Activated CD4-positive, alpha-beta T cell treated with anti-CD3 and anti-CD28 coated beads for 4 hours (primary cell): Measurements from ENCODE around the gene ACOT8.
A peak's percentile ranks its signal among the peaks of the same experiment; 100 is the strongest.
"Not testable (repeated sequence)": the region's sequence is repeated elsewhere in the genome, so short reads cannot be mapped to it uniquely, and the experiment has no call there.

Source experiments
- DNase-seq, 2 donors: peaks; one replicate each; pipeline ENCODE4 v3.0.0-alpha.2; 2020

ACOT8 gene

DNA sequence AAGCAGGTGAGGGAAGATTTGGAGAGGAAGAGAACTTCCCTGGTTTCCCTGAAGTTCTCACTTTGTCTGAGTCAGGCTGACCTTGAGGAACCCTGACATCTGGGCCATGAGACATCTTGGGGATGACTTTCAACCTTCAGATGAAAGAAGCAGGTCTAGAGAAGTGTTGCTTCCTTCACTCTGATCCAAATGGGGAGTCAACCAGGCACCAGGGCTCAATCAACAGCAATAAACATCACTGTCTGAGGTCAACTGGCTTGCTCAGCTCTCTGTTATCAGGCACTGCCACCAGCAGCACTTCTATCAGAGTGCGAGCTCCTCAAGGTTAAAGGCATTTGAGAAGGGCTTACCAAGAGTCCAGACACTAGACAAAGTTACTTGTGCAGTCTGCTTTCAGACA is 6.3 kb downstream of the ACOT8 start:
- no peak for DNase-seq

- no peak for DNase-seq
These were observed 7.0 kb downstream of the ACOT8 start for GRCh38 chr20:45850238-45850637.

DNA sequence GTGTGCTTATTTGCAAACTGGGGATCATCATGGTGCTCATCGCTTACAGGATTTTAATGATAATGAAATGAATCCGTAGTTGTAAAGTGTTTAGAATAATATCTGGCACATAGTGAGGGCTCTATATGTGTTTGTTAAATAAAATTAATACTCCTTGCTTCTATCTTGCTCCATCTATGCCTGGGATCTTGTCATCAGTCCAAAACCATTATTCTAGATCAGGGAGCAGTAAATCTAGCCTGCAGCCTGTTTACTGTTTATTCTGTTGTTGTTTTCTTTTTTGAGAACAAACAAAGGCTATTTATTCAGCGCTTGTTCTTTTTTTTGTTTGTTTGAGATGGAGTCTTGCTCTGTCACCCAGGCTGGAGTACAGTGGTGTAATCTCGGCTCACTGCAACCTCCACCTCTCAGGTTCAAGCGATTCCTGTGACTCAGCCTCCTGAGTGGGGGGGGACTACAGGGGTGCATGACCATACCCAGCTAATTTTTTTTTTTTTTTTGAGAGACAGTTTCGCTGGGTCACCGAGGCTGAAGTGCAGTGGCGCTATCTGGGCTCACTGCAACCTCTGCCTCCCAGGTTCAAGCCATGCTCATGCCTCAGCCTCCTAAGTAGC is 8.1 kb downstream of the ACOT8 start:
- DNase-seq = no peak

- no peak for DNase-seq
These were observed 8.8 kb downstream of the ACOT8 start for GRCh38 chr20:45848421-45848820.

GRCh38 chr20:45845452-45845851 is 11.7 kb downstream of the ACOT8 start:
- no peak for DNase-seq

- no peak for DNase-seq
These were observed 13.7 kb downstream of the ACOT8 start for GRCh38 chr20:45843506-45843905.

DNA sequence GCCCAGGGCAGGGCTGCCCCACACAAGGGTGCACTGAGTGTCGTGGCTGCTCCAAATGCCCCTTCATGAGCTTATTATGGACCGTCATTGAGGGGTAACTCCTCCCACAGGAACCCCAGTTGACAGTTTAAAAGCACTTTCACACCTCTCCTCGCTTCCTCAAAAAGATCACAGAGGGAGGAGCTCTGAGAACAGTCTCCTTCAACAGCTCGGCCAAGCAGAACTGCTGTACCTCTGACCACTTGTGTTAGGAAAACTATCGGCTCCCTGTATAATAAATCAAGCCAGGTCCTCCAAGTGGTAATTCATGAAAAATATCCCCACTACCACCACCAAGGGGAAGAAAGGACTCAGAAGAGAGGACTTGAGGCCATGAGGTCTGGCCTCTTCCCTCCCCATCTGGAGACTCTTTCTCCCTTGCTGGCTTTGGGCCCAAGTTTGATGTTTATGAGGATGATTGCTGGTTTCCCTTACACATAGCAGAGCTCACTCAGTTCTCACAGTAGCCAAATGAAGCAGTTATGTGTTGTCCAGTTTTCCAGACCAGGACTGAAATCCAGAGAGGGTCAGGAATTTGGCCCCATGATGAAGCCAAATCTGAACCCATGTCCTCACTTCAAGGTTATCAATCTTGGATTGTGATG is 14.9 kb downstream of the ACOT8 start:
- no peak for DNase-seq

GRCh38 chr20:45841407-45842129 is 15.6 kb downstream of the ACOT8 start:
- no peak for DNase-seq

DNA sequence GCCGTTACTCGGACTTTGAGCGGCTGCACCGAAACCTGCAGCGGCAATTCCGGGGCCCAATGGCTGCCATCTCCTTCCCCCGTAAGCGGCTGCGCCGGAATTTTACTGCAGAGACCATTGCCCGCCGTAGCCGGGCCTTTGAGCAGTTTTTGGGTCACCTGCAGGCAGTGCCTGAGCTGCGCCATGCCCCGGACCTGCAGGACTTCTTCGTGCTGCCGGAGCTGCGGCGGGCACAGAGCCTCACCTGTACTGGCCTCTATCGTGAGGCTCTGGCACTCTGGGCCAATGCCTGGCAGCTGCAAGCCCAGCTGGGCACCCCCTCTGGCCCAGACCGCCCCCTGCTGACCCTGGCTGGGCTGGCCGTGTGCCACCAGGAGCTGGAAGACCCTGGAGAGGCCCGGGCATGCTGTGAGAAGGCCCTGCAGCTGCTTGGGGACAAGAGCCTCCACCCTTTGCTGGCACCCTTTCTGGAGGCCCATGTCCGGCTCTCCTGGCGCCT is 16.4 kb downstream of the ACOT8 start:
- no peak for DNase-seq

DNA sequence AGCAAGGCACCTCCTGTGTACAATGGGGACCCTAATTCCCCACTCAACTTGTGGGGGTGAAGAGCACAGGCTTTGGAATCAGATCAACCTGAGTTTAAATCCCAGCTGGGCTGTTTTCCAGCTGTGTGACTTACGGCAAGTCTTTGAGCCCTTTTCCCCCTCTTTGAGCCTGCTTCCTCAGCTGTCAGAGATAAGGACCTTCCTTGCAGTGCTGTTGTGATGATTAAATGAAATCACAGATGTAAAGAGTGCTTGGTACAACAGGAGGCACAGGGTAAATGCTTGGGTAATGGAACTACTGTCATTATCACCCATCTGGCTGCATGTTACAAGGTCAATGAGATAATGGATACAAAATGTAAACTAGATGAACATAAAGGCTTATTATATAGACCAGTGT is 20.4 kb downstream of the ACOT8 start:
- no peak for DNase-seq

GRCh38 chr20:45835825-45836224 is 21.4 kb downstream of the ACOT8 start:
- DNase-seq = no peak

GRCh38 chr20:45835329-45835765 is 21.8 kb downstream of the ACOT8 start:
- no peak for DNase-seq

GRCh38 chr20:45834797-45835161 is 22.4 kb downstream of the ACOT8 start:
- no peak for DNase-seq

- peak; percentile 37 to 43 for DNase-seq
These were observed 23.1 kb downstream of the ACOT8 start for GRCh38 chr20:45833883-45834796.

- DNase-seq = peak in 1 of 2 donors; percentile 9
These were observed 23.9 kb downstream of the ACOT8 start, which contains the start of gene SNX21 for GRCh38 chr20:45833030-45833882. TSS of gene SNX21 (plus strand) at chr20:45833799. CDS start at chr20:45833920, 121 bp downstream.

GRCh38 chr20:45832619-45833018 is 24.6 kb downstream of the ACOT8 start:
- DNase-seq = no peak

DNA sequence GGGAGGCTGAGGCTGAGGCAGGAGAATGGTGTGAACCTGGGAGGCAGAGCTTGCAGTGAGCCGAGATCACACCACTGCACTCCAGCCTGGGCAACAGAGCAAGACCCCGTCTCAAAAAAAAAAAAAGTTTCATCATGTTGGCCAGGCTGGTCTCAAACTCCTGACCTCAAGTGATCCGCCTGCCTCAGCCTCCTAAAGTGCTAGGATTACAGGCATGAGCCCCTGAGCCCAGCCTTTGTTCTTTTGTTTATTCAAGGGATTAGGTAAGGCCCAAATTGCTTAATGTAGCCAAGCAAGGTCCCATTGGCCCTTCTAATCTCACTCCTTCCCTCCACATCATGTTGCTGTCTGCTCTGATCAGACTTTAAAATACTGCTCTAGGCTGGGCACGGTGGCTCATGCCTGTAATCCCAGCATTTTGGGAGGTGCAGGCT is 27.5 kb downstream of the ACOT8 start:
- not testable (repeated sequence) for DNase-seq

- DNase-seq = no peak
These were observed 28.6 kb downstream of the ACOT8 start for GRCh38 chr20:45828589-45828988.

DNA sequence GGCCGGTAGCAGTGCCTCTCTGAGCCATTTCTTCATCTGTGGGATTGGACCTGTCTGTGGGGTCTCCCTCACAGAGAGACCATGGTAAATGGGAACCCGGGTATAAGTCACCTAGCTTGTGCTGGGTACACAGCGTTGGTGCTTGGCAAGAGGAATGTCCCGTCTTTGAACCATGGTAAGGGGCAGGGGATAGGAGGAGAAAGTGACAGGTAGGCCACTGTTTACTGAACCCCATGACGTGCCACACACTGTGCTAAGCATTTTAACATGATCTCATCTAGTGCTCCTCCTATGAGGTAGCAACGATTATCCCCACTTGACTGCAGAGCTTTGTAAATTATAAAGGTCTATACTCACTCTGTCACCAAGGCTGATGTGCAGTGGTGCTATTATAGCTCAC is 29.5 kb downstream of the ACOT8 start:
- no peak for DNase-seq

DNA sequence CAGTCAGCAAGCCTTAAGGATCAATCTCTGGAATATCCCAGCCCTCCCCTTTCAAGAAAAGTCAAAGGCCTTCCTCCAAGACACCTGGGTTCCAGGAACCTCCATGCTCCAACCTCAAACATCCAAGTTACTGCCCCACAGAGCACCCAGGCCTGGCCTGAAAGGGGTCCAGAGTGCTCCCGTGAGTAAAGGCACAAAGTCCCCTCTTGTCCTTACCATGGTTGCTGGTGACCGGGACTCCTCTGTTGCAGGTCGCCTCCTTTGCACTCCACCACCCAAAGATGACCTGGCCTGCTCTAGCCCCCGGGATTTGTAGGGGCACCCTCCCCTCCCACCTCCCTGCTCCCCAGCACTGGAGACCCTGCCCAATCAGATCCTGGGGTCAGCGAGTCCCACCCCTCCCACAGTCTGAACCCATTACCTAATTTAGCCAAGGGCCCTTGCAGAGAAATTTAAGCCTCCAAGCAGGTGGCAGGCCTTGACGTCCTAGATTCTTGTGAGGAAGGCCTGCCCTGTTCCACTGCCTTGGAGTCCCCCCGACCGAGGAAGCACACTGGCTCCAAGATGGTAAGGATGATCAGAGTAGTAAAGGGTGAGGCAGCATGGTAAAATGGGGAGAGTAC is 30.1 kb downstream of the ACOT8 start, which contains the start of gene TNNC2:
Gene TNNC2, minus strand, starts transcription at position 283 of the 623 bp plus-strand sequence. Its CDS starts 64 bp downstream, at position 219.
- no peak for DNase-seq

DNA sequence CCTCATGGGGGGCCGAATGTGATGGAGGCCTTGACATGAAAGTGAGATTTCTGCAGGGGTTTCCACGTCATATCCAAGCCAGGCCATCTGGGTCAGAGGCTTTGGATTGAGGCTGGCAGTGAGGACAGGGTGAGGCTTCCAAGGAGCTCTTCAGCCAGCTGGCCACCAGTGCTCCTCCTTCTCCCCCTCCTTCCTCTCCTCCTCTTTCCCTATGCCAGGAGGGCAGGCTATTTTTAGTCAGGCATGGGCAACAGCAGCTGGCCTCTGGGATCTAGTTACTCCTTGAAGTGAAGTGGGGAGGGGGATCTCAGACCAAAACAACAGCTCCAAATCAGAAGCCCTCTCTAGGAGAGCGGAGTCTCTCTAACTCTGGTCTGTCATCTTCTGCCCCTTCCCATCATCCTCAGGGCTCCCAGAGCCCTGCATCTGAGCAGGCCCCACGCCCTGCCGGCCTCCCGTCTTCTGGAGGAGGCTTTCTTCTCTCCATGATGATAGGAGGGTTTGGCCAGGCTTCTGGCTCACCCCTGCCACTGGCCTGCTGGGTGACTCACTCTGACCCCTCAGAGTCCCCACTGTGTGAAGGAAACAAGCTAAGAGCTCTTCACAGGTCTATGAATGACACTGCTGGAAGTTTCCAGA is 30.7 kb downstream of the ACOT8 start:
- no peak for DNase-seq
